ENCODE data around the gene ZNF423. TPM values are rescaled to one million over a fixed set of nuclear protein-coding genes. Genes with fewer than 3 reads are reported as not detected.

ZNF423 gene
- total and polyA plus RNA-seq, 2 experiments from 2014 or later = 14.9 to 41.8 TPM

GRCh38 chr16:49836218-49836617, 19.7 kb downstream of the ZNF423 start:
- Histone ChIP-seq H3K4me2 (peak overlapping the region; percentile 71; the same call in 1 of the 2 replicates), H3K36me3 (ENCODE audit: insufficient read depth) (no peaks in the 10 kb centered on the region), H3K9me2 (ENCODE audit: insufficient read depth) (no peaks in the 10 kb centered on the region), H3F3A (replicated peaks; ENCODE audit: low read depth) (peaks cover 11% of the 10 kb centered on the region), H4K20me1 (replicated peaks; ENCODE audit: insufficient read depth) (peaks cover 4% of the 10 kb centered on the region; the same call in 1 of the 2 replicates), H3K79me2 (replicated peaks; ENCODE audit: insufficient read depth) (peaks cover 85% of the 10 kb centered on the region), H2AFZ (no peak overlapping the region), H3K4me1 (ENCODE audit: insufficient read depth) (peaks cover 72% of the 10 kb centered on the region), H3K4me3 (no peak overlapping the region), H3K27ac (ENCODE audit: low read depth) (no peak overlapping the region), H3K27me3 (ENCODE audit: insufficient read depth) (no peaks in the 10 kb centered on the region)
- no peak for DNase-seq (ENCODE audit: low spot score)
- no peak overlapping the region for H3K4me3 Mint-ChIP-seq
- no peak for TF ChIP-seq ZNF114 (CRISPR knock-in tag; IDR thresholded peaks at IDR 0.05)
- no peak for TF ChIP-seq REST (IDR thresholded peaks at IDR 0.05; ENCODE audit: unreplicated experiment)
- no peak for TF ChIP-seq POLR2AphosphoS5 (IDR thresholded peaks at IDR 0.05; ENCODE audit: low read depth)
- TF ChIP-seq, protein P1, sequence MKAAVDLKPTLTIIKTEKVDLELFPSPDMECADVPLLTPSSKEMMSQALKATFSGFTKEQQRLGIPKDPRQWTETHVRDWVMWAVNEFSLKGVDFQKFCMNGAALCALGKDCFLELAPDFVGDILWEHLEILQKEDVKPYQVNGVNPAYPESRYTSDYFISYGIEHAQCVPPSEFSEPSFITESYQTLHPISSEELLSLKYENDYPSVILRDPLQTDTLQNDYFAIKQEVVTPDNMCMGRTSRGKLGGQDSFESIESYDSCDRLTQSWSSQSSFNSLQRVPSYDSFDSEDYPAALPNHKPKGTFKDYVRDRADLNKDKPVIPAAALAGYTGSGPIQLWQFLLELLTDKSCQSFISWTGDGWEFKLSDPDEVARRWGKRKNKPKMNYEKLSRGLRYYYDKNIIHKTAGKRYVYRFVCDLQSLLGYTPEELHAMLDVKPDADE (IDR thresholded peaks at IDR 0.05) = no peak
- TF ChIP-seq, protein P2, sequence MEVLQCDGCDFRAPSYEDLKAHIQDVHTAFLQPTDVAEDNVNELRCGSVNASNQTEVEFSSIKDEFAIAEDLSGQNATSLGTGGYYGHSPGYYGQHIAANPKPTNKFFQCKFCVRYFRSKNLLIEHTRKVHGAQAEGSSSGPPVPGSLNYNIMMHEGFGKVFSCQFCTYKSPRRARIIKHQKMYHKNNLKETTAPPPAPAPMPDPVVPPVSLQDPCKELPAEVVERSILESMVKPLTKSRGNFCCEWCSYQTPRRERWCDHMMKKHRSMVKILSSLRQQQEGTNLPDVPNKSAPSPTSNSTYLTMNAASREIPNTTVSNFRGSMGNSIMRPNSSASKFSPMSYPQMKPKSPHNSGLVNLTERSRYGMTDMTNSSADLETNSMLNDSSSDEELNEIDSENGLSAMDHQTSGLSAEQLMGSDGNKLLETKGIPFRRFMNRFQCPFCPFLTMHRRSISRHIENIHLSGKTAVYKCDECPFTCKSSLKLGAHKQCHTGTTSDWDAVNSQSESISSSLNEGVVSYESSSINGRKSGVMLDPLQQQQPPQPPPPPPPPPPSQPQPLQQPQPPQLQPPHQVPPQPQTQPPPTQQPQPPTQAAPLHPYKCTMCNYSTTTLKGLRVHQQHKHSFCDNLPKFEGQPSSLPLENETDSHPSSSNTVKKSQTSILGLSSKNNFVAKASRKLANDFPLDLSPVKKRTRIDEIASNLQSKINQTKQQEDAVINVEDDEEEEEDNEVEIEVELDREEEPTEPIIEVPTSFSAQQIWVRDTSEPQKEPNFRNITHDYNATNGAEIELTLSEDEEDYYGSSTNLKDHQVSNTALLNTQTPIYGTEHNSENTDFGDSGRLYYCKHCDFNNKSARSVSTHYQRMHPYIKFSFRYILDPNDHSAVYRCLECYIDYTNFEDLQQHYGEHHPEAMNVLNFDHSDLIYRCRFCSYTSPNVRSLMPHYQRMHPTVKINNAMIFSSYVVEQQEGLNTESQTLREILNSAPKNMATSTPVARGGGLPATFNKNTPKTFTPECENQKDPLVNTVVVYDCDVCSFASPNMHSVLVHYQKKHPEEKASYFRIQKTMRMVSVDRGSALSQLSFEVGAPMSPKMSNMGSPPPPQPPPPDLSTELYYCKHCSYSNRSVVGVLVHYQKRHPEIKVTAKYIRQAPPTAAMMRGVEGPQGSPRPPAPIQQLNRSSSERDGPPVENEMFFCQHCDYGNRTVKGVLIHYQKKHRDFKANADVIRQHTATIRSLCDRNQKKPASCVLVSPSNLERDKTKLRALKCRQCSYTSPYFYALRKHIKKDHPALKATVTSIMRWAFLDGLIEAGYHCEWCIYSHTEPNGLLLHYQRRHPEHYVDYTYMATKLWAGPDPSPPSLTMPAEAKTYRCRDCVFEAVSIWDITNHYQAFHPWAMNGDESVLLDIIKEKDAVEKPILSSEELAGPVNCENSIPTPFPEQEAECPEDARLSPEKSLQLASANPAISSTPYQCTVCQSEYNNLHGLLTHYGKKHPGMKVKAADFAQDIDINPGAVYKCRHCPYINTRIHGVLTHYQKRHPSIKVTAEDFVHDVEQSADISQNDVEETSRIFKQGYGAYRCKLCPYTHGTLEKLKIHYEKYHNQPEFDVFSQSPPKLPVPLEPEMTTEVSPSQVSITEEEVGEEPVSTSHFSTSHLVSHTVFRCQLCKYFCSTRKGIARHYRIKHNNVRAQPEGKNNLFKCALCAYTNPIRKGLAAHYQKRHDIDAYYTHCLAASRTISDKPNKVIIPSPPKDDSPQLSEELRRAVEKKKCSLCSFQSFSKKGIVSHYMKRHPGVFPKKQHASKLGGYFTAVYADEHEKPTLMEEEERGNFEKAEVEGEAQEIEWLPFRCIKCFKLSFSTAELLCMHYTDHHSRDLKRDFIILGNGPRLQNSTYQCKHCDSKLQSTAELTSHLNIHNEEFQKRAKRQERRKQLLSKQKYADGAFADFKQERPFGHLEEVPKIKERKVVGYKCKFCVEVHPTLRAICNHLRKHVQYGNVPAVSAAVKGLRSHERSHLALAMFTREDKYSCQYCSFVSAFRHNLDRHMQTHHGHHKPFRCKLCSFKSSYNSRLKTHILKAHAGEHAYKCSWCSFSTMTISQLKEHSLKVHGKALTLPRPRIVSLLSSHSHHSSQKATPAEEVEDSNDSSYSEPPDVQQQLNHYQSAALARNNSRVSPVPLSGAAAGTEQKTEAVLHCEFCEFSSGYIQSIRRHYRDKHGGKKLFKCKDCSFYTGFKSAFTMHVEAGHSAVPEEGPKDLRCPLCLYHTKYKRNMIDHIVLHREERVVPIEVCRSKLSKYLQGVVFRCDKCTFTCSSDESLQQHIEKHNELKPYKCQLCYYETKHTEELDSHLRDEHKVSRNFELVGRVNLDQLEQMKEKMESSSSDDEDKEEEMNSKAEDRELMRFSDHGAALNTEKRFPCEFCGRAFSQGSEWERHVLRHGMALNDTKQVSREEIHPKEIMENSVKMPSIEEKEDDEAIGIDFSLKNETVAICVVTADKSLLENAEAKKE (CRISPR knock-in tag; IDR thresholded peaks at IDR 0.05) = no peak
- no peaks in the 10 kb centered on the region for H3K9me3 Mint-ChIP-seq
- H3K27me3 Mint-ChIP-seq (ENCODE audit: insufficient read depth, low read depth, poor library complexity) = peaks cover 14% of the 10 kb centered on the region
- H3K36me3 Mint-ChIP-seq (ENCODE audit: low read depth) = no peaks in the 10 kb centered on the region
- no peak overlapping the region for H3K27ac Mint-ChIP-seq
- H3K4me1 Mint-ChIP-seq = peaks cover 80% of the 10 kb centered on the region
- ATAC-seq = no peak
